ENCODE results near the gene SCAND1.

Gene SCAND1

GRCh38 chr20:35904982-35905663 is 49.2 kb downstream of the SCAND1 start:
- DNase-seq (ENCODE audit: low read depth), result no peak

DNA sequence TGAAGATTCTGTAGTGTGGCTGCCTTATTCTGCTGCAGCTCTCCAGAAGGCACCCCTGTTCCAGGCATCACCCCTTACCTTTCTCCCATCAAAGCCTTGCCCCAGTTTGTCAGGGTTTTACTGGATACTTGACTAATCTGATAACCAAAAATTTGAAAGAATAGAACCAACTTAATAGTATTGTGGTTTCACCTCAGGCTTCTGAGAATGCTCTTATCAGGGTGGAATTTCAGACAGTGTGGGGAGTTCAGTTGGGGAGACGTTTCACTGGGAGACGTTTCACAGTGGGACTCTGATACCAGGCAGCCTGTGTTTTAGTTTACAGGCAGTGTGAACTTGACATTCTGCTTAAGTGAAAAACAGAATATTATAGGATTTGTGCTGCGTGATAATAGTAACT is 50.5 kb downstream of the SCAND1 start:
- no peak for DNase-seq (ENCODE audit: low read depth)

Data from stromal cell of bone marrow (primary cell).